HepG2 (cell line): ENCODE results near the gene RNF40. TPM values are rescaled to one million over a fixed set of nuclear protein-coding genes. Genes with fewer than 3 reads are reported as not detected.
A peak's percentile ranks its signal among the peaks of the same experiment; 100 is the strongest.

Experiments
- AHR ChIP-seq: IDR thresholded peaks from 2 replicates; pipeline ENCODE4 v1.6.1; 2018; ENCODE audit warnings: missing genetic modification reagents, missing compliant biosample characterization
- ATF7-NPFF ChIP-seq: sonication (generic); formaldehyde crosslinking; IDR thresholded peaks from 2 replicates; pipeline ENCODE4 v1.8.1; 2023; ENCODE audit warnings: mild to moderate bottlenecking, low read depth, missing genetic modification reagents, moderate library complexity
- DNMT1 ChIP-seq: sonication (generic); formaldehyde crosslinking; IDR thresholded peaks from 2 replicates; pipeline ENCODE4 v1.5.1; 2020; ENCODE audit warnings: mild to moderate bottlenecking, missing genetic modification reagents
- HCFC1 ChIP-seq: fragments of 150-350 bp; IDR thresholded peaks from 2 replicates; pipeline ENCODE4 v1.6.1; 2014; ENCODE audit warnings: low read depth, low read length
- ONECUT2 ChIP-seq: sonication (generic); formaldehyde crosslinking; IDR thresholded peaks from 2 replicates; pipeline ENCODE4 v1.4.0; 2020; ENCODE audit warnings: missing genetic modification reagents
- RAD21 ChIP-seq: fragments of 450-650 bp; formaldehyde crosslinking; IDR thresholded peaks from 2 replicates; pipeline ENCODE4 v1.5.0; 2020; ENCODE audit warnings: mild to moderate bottlenecking
- RORA ChIP-seq: sonication (generic); formaldehyde crosslinking; IDR thresholded peaks from 2 replicates; pipeline ENCODE4 v1.5.0; 2020; ENCODE audit warnings: mild to moderate bottlenecking, missing genetic modification reagents, moderate library complexity
- SYNCRIP ChIP-seq: fragments of 200-400 bp; formaldehyde crosslinking; IDR thresholded peaks from 2 replicates; pipeline ENCODE4 v1.6.1; 2018; ENCODE audit warnings: mild to moderate bottlenecking, low read depth, low read length; ENCODE audit not compliant: insufficient read depth
- ZFY ChIP-seq: sonication (generic); formaldehyde crosslinking; IDR thresholded peaks from 2 replicates; pipeline ENCODE4 v1.4.0; 2020; ENCODE audit warnings: missing genetic modification reagents
- ZNF101 ChIP-seq: sonication (generic); formaldehyde crosslinking; IDR thresholded peaks from 2 replicates; pipeline ENCODE4 v1.4.0; 2020; ENCODE audit warnings: mild to moderate bottlenecking, low read depth, missing genetic modification reagents, borderline replicate concordance
- ZNF274 ChIP-seq: sonication (generic); formaldehyde crosslinking; IDR thresholded peaks from 2 replicates; pipeline ENCODE4 v1.5.1; 2020; ENCODE audit warnings: mild to moderate bottlenecking, missing genetic modification reagents
- ZNF550 ChIP-seq: sonication (generic); formaldehyde crosslinking; IDR thresholded peaks from 2 replicates; pipeline ENCODE4 v1.4.0; 2020; ENCODE audit warnings: mild to moderate bottlenecking, missing genetic modification reagents, borderline replicate concordance
- ZNF557 ChIP-seq: sonication (generic); formaldehyde crosslinking; IDR thresholded peaks from 2 replicates; pipeline ENCODE4 v1.4.0; 2020; ENCODE audit warnings: missing genetic modification reagents
- ZNF589 ChIP-seq: sonication (generic); formaldehyde crosslinking; conservative IDR thresholded peaks from 2 replicates; pipeline ENCODE4 v1.8.0; 2022; ENCODE audit warnings: mild to moderate bottlenecking, moderate library complexity, missing genetic modification reagents
- ZNF615 ChIP-seq: sonication (generic); formaldehyde crosslinking; IDR thresholded peaks from 2 replicates; pipeline ENCODE4 v1.5.0; 2020; ENCODE audit warnings: mild to moderate bottlenecking, missing genetic modification reagents, borderline replicate concordance
- ZNF737 ChIP-seq: sonication (generic); formaldehyde crosslinking; IDR thresholded peaks from 2 replicates; pipeline ENCODE4 v1.5.0; 2020; ENCODE audit warnings: missing genetic modification reagents, mild to moderate bottlenecking, borderline replicate concordance
- ZNF790 ChIP-seq: sonication (generic); formaldehyde crosslinking; IDR thresholded peaks from 2 replicates; pipeline ENCODE4 v1.8.0; 2022; ENCODE audit warnings: missing genetic modification reagents, mild to moderate bottlenecking, borderline replicate concordance
- polyA plus RNA-seq, 8 experiments: library from polyadenylated mRNA; depleted of rRNA in 3 of 8; stranded (reverse) in 7 of 8; unstranded in 1 of 8; fragments of >200 nt; fragmentation: Illumina TruSeq in 4 of 8; extraction: Trizol in 4 of 8; gene quantifications; 2 replicates each; pipeline versions ENCODE4 v1.2.1 to v1.2.3, GENCODE V29; 2011 to 2016; ENCODE audit warnings: low read depth in 4 of 8, missing spikeins in 1 of 8, mixed read lengths in 1 of 8; ENCODE audit not compliant: insufficient read depth in 1 of 8
- total RNA-seq, 5 experiments: library from RNA; depleted of rRNA; stranded (reverse); fragments of >200 nt; fragmentation: Illumina TruSeq; extraction: Trizol; gene quantifications; 2 replicates each; pipeline ENCODE4 v1.2.3, GENCODE V29; 2016; ENCODE audit warnings: low read depth in 1 of 5
- TF ChIP-seq, protein P1 (sequence below): sonication (generic); formaldehyde crosslinking; IDR thresholded peaks from 2 replicates; pipeline ENCODE4 v1.5.0; 2020; ENCODE audit warnings: missing genetic modification reagents
- TF ChIP-seq, protein P2 (sequence below): sonication (generic); formaldehyde crosslinking; IDR thresholded peaks from 2 replicates; pipeline ENCODE4 v1.8.1; 2023; ENCODE audit warnings: mild to moderate bottlenecking, missing genetic modification reagents
- TF ChIP-seq, protein P3 (sequence below): IDR thresholded peaks from 2 replicates; pipeline ENCODE4 v1.6.1; 2016; ENCODE audit warnings: control low read depth
- TF ChIP-seq, protein P4 (sequence below): IDR thresholded peaks from 2 replicates; pipeline ENCODE4 v1.6.1; 2012; ENCODE audit warnings: inconsistent platforms
- TF ChIP-seq, protein P5 (sequence below): sonication (generic); formaldehyde crosslinking; conservative IDR thresholded peaks from 2 replicates; pipeline ENCODE4 v1.8.0; 2022; ENCODE audit warnings: low read depth, missing genetic modification reagents
- TF ChIP-seq, protein P6 (sequence below): sonication (generic); formaldehyde crosslinking; IDR thresholded peaks from 2 replicates; pipeline ENCODE4 v1.4.0; 2020; ENCODE audit warnings: mild to moderate bottlenecking, missing genetic modification reagents
- TF ChIP-seq, protein P7 (sequence below): sonication (generic); formaldehyde crosslinking; IDR thresholded peaks from 2 replicates; pipeline ENCODE4 v1.4.0; 2020; ENCODE audit warnings: missing genetic modification reagents; ENCODE audit errors: not compliant biosample characterization

The RNF40 gene
- total and polyA plus RNA-seq, 2 of the 13 experiments (the other 11 are each of a cell fraction or from before 2014, with no cell fraction given), result 84.0 to 85.6 TPM

DNA sequence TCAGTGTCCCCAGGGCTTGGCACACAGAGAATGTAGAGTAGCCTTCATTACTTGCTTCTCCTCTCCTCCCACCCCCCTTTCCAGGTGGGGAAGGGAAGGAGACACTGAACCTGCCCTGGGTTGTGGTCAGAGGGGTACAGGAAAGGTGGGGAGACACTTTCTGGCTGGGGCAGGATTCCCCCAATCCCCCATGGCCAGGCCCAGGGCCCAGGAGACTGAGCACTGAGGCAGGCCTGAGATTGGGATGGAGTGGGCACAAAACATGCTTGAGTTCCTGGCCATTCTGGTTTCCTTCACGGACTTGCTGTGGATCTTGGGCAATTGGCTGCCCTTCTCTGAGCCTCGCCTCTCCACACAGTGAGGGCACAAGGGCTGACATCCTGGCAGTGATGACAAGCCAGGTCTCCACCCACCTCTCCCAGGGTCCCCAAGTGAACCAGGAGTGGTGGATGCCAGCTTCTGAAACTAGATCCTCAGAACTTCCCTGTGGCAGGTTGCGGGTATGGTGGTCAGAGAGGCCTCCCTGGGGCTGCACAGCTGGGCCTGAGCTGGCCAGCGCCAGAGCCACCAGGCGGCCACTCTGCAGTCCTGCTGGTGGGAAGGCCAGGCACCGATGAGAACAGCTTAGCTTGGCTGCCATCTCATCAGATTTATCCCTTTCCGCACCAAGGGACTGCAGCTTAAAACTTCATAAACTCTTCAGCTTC is 15.6 kb downstream of the RNF40 start (continued):
- TF ChIP-seq, protein P1, sequence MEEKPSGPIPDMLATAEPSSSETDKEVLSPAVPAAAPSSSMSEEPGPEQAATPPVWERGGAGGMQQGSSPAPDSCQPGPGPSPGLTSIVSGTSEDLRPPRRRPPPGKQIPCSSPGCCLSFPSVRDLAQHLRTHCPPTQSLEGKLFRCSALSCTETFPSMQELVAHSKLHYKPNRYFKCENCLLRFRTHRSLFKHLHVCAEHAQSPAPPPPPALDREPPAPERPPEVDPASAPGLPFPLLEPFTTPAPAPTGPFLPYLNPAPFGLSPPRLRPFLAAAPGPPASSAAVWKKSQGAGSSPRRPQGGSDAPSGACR (CRISPR knock-in tag), result no peak
- TF ChIP-seq ZNF737 (CRISPR knock-in tag) (no peak), SYNCRIP (no peak), ONECUT2 (CRISPR knock-in tag) (no peak), ZFY (CRISPR knock-in tag) (peak; percentile 47; the same call in 1 of the 2 replicates), ZNF557 (CRISPR knock-in tag) (no peak), DNMT1 (CRISPR knock-in tag) (no peak), ZNF615 (CRISPR knock-in tag) (no peak), ATF7-NPFF (CRISPR knock-in tag) (no peak), ZNF101 (no peak), HCFC1 (no peak), ZNF550 (CRISPR knock-in tag) (no peak; the same call in 1 of the 2 replicates), ZNF274 (0 out of 2 replicates have a peak, but pooled peaks have one; percentile 24), ZNF589 (CRISPR knock-in tag) (no peak), AHR (CRISPR knock-in tag) (no peak), ZNF790 (no peak), RAD21 (CRISPR knock-in tag) (no peak), RORA (no peak)
- TF ChIP-seq, protein P2, sequence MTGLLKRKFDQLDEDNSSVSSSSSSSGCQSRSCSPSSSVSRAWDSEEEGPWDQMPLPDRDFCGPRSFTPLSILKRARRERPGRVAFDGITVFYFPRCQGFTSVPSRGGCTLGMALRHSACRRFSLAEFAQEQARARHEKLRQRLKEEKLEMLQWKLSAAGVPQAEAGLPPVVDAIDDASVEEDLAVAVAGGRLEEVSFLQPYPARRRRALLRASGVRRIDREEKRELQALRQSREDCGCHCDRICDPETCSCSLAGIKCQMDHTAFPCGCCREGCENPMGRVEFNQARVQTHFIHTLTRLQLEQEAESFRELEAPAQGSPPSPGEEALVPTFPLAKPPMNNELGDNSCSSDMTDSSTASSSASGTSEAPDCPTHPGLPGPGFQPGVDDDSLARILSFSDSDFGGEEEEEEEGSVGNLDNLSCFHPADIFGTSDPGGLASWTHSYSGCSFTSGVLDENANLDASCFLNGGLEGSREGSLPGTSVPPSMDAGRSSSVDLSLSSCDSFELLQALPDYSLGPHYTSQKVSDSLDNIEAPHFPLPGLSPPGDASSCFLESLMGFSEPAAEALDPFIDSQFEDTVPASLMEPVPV (CRISPR knock-in tag), result no peak
- TF ChIP-seq, protein P3, sequence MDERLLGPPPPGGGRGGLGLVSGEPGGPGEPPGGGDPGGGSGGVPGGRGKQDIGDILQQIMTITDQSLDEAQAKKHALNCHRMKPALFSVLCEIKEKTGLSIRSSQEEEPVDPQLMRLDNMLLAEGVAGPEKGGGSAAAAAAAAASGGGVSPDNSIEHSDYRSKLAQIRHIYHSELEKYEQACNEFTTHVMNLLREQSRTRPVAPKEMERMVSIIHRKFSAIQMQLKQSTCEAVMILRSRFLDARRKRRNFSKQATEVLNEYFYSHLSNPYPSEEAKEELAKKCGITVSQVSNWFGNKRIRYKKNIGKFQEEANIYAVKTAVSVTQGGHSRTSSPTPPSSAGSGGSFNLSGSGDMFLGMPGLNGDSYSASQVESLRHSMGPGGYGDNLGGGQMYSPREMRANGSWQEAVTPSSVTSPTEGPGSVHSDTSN (CRISPR knock-in tag), result no peak
- TF ChIP-seq, protein P4, sequence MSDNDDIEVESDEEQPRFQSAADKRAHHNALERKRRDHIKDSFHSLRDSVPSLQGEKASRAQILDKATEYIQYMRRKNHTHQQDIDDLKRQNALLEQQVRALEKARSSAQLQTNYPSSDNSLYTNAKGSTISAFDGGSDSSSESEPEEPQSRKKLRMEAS, result no peak
- TF ChIP-seq, protein P5, sequence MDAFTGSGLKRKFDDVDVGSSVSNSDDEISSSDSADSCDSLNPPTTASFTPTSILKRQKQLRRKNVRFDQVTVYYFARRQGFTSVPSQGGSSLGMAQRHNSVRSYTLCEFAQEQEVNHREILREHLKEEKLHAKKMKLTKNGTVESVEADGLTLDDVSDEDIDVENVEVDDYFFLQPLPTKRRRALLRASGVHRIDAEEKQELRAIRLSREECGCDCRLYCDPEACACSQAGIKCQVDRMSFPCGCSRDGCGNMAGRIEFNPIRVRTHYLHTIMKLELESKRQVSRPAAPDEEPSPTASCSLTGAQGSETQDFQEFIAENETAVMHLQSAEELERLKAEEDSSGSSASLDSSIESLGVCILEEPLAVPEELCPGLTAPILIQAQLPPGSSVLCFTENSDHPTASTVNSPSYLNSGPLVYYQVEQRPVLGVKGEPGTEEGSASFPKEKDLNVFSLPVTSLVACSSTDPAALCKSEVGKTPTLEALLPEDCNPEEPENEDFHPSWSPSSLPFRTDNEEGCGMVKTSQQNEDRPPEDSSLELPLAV (CRISPR knock-in tag), result no peak
- TF ChIP-seq, protein P6, sequence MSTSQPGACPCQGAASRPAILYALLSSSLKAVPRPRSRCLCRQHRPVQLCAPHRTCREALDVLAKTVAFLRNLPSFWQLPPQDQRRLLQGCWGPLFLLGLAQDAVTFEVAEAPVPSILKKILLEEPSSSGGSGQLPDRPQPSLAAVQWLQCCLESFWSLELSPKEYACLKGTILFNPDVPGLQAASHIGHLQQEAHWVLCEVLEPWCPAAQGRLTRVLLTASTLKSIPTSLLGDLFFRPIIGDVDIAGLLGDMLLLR, result no peak
- TF ChIP-seq, protein P7, sequence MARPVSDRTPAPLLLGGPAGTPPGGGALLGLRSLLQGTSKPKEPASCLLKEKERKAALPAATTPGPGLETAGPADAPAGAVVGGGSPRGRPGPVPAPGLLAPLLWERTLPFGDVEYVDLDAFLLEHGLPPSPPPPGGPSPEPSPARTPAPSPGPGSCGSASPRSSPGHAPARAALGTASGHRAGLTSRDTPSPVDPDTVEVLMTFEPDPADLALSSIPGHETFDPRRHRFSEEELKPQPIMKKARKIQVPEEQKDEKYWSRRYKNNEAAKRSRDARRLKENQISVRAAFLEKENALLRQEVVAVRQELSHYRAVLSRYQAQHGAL (CRISPR knock-in tag), result no peak
